SK-N-SH (cell line): ENCODE results near the gene COL21A1.

Experiments
- CTCF ChIP-seq: fragments of 200-600 bp; sonication (generic); IDR thresholded peaks from 2 replicates; pipeline ENCODE4 v1.6.1; 2017; ENCODE audit warnings: antibody characterized with exemption, mild to moderate bottlenecking, moderate library complexity
- ELF1 ChIP-seq: IDR thresholded peaks from 2 replicates; pipeline ENCODE4 v1.4.0; 2012
- EZH2phosphoT487 ChIP-seq: fragments of 200-600 bp; sonication (generic); IDR thresholded peaks from 2 replicates; pipeline ENCODE4 v1.6.1; 2017; ENCODE audit warnings: low read depth, mixed run types, mild to moderate bottlenecking, antibody characterized with exemption, moderate library complexity, borderline replicate concordance
- POLR2AphosphoS5 ChIP-seq: IDR thresholded peaks from 2 replicates; pipeline ENCODE4 v1.6.1; 2012; ENCODE audit warnings: low read depth, low read length
- RAD21 ChIP-seq: IDR thresholded peaks from 2 replicates; pipeline ENCODE4 v1.6.1; 2012; ENCODE audit warnings: mild to moderate bottlenecking, low read length
- SIN3A ChIP-seq: IDR thresholded peaks from 2 replicates; pipeline ENCODE4 v1.6.1; 2012; ENCODE audit warnings: low read depth, mild to moderate bottlenecking, low read length, moderate library complexity, borderline replicate concordance
- TAF1 ChIP-seq: IDR thresholded peaks from 2 replicates; pipeline ENCODE4 v1.6.1; 2012; ENCODE audit warnings: low read depth, mild to moderate bottlenecking, low read length, moderate library complexity, borderline replicate concordance
- TCF12 ChIP-seq: IDR thresholded peaks from 2 replicates; pipeline ENCODE4 v1.4.0; 2012
- TEAD4 ChIP-seq: IDR thresholded peaks from 2 replicates; pipeline ENCODE4 v1.4.0; 2012; ENCODE audit warnings: mild to moderate bottlenecking, borderline replicate concordance; ENCODE audit not compliant: insufficient read depth
- YY1 ChIP-seq: IDR thresholded peaks from 2 replicates; pipeline ENCODE4 v1.4.0; 2012; ENCODE audit warnings: low read depth, mild to moderate bottlenecking
- TF ChIP-seq, protein P1 (sequence below): fragments of 150-350 bp; IDR thresholded peaks from 2 replicates; pipeline ENCODE4 v1.6.1; 2016; ENCODE audit warnings: mild to moderate bottlenecking, low read depth, low read length
- TF ChIP-seq, protein P2 (sequence below): IDR thresholded peaks from 2 replicates; pipeline ENCODE4 v1.4.0; 2012; ENCODE audit warnings: low read depth, borderline replicate concordance
- TF ChIP-seq, protein P3 (sequence below): IDR thresholded peaks from 2 replicates; pipeline ENCODE4 v1.4.0; 2012; ENCODE audit warnings: low read depth, borderline replicate concordance
- TF ChIP-seq, protein P4 (sequence below): IDR thresholded peaks from 2 replicates; pipeline ENCODE4 v1.4.0; 2012; ENCODE audit warnings: low read depth

- TF ChIP-seq, protein P1, sequence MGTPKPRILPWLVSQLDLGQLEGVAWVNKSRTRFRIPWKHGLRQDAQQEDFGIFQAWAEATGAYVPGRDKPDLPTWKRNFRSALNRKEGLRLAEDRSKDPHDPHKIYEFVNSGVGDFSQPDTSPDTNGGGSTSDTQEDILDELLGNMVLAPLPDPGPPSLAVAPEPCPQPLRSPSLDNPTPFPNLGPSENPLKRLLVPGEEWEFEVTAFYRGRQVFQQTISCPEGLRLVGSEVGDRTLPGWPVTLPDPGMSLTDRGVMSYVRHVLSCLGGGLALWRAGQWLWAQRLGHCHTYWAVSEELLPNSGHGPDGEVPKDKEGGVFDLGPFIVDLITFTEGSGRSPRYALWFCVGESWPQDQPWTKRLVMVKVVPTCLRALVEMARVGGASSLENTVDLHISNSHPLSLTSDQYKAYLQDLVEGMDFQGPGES: no peak
- TF ChIP-seq CTCF (no peak), POLR2AphosphoS5 (no peak), EZH2phosphoT487 (no peak), SIN3A (no peak), TAF1 (no peak), ELF1 (no peak), YY1 (no peak), TCF12 (no peak), TEAD4 (no peak), RAD21 (no peak)
- TF ChIP-seq, protein P2, sequence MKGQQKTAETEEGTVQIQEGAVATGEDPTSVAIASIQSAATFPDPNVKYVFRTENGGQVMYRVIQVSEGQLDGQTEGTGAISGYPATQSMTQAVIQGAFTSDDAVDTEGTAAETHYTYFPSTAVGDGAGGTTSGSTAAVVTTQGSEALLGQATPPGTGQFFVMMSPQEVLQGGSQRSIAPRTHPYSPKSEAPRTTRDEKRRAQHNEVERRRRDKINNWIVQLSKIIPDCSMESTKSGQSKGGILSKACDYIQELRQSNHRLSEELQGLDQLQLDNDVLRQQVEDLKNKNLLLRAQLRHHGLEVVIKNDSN: no peak
- TF ChIP-seq, protein P3, sequence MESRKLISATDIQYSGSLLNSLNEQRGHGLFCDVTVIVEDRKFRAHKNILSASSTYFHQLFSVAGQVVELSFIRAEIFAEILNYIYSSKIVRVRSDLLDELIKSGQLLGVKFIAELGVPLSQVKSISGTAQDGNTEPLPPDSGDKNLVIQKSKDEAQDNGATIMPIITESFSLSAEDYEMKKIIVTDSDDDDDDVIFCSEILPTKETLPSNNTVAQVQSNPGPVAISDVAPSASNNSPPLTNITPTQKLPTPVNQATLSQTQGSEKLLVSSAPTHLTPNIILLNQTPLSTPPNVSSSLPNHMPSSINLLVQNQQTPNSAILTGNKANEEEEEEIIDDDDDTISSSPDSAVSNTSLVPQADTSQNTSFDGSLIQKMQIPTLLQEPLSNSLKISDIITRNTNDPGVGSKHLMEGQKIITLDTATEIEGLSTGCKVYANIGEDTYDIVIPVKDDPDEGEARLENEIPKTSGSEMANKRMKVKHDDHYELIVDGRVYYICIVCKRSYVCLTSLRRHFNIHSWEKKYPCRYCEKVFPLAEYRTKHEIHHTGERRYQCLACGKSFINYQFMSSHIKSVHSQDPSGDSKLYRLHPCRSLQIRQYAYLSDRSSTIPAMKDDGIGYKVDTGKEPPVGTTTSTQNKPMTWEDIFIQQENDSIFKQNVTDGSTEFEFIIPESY: no peak
- TF ChIP-seq, protein P4, sequence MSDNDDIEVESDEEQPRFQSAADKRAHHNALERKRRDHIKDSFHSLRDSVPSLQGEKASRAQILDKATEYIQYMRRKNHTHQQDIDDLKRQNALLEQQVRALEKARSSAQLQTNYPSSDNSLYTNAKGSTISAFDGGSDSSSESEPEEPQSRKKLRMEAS: no peak
Observed at GRCh38 chr6:56235245-56235644, 12.1 kb downstream of the COL21A1 start.
